GM12872 (cell line): ENCODE measurements around the gene FBXO27.

Experiments
- TF ChIP-seq, protein P1 (sequence below): IDR thresholded peaks from 3 replicates; pipeline ENCODE4 v1.5.1; 2011; ENCODE audit warnings: low read depth, mild to moderate bottlenecking, low read length, moderate library complexity; ENCODE audit not compliant: insufficient read depth

The FBXO27 gene

DNA sequence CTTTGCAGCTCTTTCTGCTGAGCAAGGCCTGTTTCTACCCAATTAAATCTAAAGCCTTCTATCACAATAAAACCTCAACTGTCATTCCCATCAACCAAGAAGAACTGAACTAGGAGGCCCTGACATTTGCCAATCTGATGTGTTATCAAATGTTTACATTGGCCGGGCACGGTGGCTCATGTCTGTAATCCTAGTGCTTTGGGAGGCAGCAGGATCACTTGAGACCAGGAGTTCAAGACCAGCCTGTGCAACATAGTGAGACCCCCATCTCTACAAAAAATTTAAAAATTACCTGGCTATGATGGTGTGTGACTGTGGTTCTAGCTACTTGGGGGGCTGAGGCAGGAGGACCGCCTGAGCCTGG is 54.0 kb downstream of the FBXO27 start:
- TF ChIP-seq, protein P1, sequence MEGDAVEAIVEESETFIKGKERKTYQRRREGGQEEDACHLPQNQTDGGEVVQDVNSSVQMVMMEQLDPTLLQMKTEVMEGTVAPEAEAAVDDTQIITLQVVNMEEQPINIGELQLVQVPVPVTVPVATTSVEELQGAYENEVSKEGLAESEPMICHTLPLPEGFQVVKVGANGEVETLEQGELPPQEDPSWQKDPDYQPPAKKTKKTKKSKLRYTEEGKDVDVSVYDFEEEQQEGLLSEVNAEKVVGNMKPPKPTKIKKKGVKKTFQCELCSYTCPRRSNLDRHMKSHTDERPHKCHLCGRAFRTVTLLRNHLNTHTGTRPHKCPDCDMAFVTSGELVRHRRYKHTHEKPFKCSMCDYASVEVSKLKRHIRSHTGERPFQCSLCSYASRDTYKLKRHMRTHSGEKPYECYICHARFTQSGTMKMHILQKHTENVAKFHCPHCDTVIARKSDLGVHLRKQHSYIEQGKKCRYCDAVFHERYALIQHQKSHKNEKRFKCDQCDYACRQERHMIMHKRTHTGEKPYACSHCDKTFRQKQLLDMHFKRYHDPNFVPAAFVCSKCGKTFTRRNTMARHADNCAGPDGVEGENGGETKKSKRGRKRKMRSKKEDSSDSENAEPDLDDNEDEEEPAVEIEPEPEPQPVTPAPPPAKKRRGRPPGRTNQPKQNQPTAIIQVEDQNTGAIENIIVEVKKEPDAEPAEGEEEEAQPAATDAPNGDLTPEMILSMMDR: no peak

DNA sequence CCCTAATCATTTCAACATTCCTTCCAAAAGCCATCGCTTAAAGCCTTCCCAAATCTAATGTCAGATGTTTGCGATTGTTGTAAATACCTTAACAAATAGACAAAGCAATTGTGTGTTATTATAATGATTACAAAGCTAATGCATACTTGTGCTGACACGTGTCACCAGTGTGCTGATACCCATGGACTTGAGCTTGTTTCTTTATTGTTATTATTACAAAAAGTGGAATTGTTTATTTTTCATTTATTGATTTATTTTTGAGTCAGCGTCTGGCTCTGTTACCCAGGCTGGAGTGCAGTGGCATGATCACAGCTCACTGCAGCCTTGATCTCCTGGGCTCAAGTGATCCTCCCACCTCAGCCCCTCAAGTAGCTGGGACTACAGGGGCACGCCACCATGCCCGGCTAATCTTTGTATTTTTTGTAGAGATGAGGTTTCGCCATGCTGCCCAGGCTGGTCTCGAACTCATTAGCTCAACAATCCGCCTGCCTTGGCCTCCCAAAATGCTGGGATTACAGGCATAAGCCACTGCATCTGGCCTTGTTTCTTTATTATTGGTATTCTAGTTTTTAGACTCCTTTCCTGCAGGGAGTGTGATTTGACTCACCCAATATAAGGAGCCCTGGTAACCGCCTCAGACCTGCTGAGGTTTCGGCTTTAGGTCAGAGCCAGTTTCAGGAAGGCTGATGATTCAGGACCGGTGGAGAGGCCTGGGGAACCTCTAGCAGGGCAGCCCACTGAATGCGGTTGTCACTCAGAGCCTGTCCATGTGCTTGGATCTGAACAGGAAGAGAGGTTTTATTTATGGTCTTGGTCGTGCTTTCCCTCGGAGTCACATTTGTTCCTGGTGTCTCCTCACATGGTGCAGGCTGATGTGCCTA is 54.7 kb downstream of the FBXO27 start:
- TF ChIP-seq, protein P1: no peak

DNA sequence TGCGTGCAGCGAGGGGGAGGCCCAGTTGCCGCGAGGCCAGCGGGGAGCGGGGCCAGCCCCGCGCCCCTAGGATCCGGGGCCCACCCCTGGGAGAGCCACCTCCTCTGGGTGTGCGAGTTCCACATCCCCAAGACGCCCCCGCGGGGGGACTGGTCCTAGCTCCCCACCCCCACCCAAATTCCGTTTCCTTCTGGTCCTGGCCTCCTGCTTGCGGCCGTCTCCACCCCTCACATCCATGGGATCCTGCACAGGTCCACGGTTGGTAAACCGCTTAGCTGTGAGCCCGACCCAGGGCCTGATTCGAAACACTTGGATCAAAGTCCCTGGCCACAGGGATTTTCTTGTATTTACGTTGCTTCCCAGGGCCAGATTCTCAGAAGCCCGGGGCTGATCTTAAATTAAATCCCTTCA is 56.5 kb downstream of the FBXO27 start:
- TF ChIP-seq, protein P1: no peak

DNA sequence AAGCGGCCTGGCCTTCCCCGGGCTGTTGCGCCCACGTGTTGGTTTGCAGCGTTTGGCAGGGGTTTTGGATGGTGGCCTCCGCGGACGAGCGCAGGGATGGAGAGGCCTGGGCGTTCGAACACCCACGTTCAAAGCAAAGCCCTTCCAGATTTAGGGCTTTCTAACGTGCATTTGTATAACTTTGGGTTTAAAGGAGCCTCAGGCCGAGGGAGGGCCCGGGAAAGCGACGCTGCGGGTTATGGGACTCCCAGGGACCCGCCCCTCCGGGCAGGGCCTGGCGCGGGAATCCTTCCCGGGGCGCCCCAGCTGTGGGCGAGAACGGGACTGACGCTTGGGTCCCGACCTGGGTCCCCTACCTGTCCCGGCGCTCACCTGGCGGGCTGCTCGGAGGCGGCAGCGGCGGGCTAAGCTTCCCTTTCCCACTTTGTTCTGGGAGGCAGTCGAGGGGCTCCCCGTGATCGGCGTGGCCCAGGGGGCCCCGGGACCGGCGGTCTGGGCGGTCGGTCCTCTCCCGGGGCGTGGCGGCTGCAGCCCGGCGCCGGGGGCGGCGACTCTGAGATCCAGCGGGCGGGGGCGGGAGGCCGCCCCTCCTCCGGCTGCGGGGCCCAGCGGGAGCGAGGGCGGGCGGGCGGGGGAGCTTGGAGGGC is 57.0 kb downstream of the FBXO27 start, which contains the start of gene FBXO17:
Gene FBXO17 (minus strand): TSS at position 529 of the 647 bp plus-strand sequence. CDS start 25,423 bp downstream, outside the sequence.
- TF ChIP-seq, protein P1: no peak

GRCh38 chr19:38974624-38975213 is 57.6 kb downstream of the FBXO27 start:
- TF ChIP-seq, protein P1: no peak
